ENCODE measurements around the gene PSRC1. TPM values are rescaled to one million over a fixed set of nuclear protein-coding genes. Genes with fewer than 3 reads are reported as not detected.

Gene PSRC1
- total RNA-seq, 2 donors from 2014 or later, result 1.8 TPM; not detected in 1

DNA sequence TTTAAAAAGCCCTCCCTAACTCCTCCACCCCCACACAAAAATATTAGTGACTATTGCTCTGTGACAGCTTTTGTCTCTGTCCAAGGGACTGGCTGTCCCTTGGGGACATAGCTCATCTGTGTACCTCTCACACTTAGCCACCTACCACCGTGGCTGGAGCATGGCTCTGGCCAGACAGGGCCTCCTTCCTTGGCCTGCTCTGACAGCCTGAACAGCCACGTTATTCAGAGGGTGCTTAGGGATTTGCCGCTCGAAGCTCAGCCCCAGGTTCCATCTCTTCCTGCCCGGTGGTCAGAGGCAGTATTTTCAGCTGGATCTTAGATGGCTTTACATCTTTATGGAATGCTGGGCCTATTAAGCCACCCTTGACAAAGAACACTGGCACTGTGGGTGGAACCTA lies 39.7 kb downstream of the PSRC1 start:
- intact Hi-C loops (cut with DNase I), result no loop called here
- H3K27me3 ChIP-seq, result no peaks in the 10 kb centered on the region
- DNase-seq, result no peak
- TF ChIP-seq, protein P1, sequence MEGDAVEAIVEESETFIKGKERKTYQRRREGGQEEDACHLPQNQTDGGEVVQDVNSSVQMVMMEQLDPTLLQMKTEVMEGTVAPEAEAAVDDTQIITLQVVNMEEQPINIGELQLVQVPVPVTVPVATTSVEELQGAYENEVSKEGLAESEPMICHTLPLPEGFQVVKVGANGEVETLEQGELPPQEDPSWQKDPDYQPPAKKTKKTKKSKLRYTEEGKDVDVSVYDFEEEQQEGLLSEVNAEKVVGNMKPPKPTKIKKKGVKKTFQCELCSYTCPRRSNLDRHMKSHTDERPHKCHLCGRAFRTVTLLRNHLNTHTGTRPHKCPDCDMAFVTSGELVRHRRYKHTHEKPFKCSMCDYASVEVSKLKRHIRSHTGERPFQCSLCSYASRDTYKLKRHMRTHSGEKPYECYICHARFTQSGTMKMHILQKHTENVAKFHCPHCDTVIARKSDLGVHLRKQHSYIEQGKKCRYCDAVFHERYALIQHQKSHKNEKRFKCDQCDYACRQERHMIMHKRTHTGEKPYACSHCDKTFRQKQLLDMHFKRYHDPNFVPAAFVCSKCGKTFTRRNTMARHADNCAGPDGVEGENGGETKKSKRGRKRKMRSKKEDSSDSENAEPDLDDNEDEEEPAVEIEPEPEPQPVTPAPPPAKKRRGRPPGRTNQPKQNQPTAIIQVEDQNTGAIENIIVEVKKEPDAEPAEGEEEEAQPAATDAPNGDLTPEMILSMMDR (IDR thresholded peaks at IDR 0.05), result no peak
- TF ChIP-seq POLR2A (IDR thresholded peaks at IDR 0.05), result no peak
- no peak for ATAC-seq
- no peak overlapping the region for H3K4me3 ChIP-seq
- H3K4me1 ChIP-seq, result peaks cover 29% of the 10 kb centered on the region
- H3K27ac ChIP-seq, result no peak overlapping the region
- H3K9me3 ChIP-seq, result no peaks in the 10 kb centered on the region
- WGBS, 2 donors, result 59 to 67% methylated on average over 5 of the region's 5 CpGs
- peaks cover 0 to 3% of the 10 kb centered on the region in 2 donors for H3K36me3 ChIP-seq (replicated peaks in 1 of 2; ENCODE audit: insufficient read depth in 1 of 2, low read depth in 2 of 2)

DNA sequence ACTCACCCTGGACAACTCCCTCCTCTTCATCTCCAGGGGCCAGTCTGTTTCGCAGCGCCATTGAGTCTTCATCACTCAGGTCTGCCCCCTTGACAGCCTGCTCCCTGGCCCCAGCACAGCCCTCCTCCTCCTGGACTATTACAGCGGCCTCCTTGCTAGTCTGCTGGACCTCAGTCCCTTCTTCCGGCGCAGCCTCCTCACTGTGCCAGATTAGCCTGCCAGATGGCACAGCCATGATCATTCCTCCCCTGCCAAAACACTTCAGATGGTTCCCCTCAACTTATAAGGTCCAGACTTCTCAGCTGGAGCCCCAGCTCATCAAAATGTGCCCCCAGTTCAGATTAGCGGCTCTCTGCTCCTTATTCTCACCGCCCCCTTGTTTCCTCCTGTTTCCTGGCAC lies 40.6 kb downstream of the PSRC1 start:
- TF ChIP-seq, protein P1 (IDR thresholded peaks at IDR 0.05), result no peak
- TF ChIP-seq POLR2A (IDR thresholded peaks at IDR 0.05), result no peak
- Histone ChIP-seq H3K27ac (no peak overlapping the region), H3K4me1 (peaks cover 29% of the 10 kb centered on the region), H3K27me3 (no peaks in the 10 kb centered on the region), H3K4me3 (no peak overlapping the region), H3K36me3 (replicated peaks in 1 of 2; ENCODE audit: insufficient read depth in 1 of 2, low read depth in 2 of 2) (peaks cover 0 to 11% of the 10 kb centered on the region in 2 donors), H3K9me3 (no peaks in the 10 kb centered on the region)
- intact Hi-C loops (cut with DNase I), result no loop called here
- ATAC-seq, result no peak
- no peak for DNase-seq
- 67 to 69% methylated on average over 7 of the region's 7 CpGs for WGBS, 2 donors

DNA sequence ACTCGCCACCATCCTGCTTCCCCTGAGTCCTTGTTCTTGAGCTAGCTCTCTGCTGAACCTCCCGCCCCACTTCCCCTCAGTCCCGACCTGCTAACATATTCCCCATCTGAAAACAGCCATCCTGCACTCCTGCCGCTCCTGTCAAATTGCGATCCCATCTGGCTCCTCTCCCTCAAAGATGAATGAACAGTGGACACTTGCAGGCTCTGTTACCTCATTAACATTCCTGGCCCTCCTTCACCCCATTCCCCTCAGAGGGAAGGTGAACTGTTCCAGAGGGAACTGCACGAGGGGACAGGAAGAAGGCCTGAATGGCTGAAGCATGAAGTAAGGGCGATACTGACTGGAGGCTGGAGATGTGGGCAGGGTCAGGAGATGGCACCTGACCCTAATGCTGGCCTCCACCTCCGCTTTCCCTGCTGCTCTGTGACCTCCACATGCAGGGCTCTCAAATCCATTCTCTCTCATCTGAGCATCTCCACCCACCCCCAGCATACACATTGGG lies 41.1 kb downstream of the PSRC1 start:
- no peaks in the 10 kb centered on the region for H3K9me3 ChIP-seq
- TF ChIP-seq POLR2A (IDR thresholded peaks at IDR 0.05), result no peak
- TF ChIP-seq, protein P1 (IDR thresholded peaks at IDR 0.05), result no peak
- intact Hi-C loops (cut with DNase I), result no loop called here
- ATAC-seq (no peak), DNase-seq (no peak)
- peaks cover 0 to 15% of the 10 kb centered on the region in 2 donors for H3K36me3 ChIP-seq (replicated peaks in 1 of 2; ENCODE audit: insufficient read depth in 1 of 2, low read depth in 2 of 2)
- no peak overlapping the region for H3K4me3 ChIP-seq
- H3K27me3 ChIP-seq, result no peaks in the 10 kb centered on the region
- WGBS, 2 donors, result 24 to 30% methylated on average over 8 of the region's 8 CpGs
- no peak overlapping the region for H3K27ac ChIP-seq
- H3K4me1 ChIP-seq, result peaks cover 29% of the 10 kb centered on the region

GRCh38 chr1:109241344-109241743 lies 41.6 kb downstream of the PSRC1 start:
- DNase-seq (no peak), ATAC-seq (no peak)
- intact Hi-C loops (cut with DNase I), result no loop called here
- no peak for TF ChIP-seq POLR2A (IDR thresholded peaks at IDR 0.05)
- TF ChIP-seq, protein P1 (IDR thresholded peaks at IDR 0.05), result no peak
- no peak overlapping the region for H3K4me3 ChIP-seq
- H3K4me1 ChIP-seq, result peaks cover 29% of the 10 kb centered on the region
- H3K36me3 ChIP-seq (replicated peaks in 1 of 2; ENCODE audit: insufficient read depth in 1 of 2, low read depth in 2 of 2), result peaks cover 0 to 18% of the 10 kb centered on the region in 2 donors
- H3K9me3 ChIP-seq, result no peaks in the 10 kb centered on the region
- WGBS, 2 donors, result 20 to 25% methylated on average over 6 of the region's 6 CpGs
- H3K27me3 ChIP-seq, result no peaks in the 10 kb centered on the region
- no peak overlapping the region for H3K27ac ChIP-seq
